Neural cell (in vitro differentiated cells): ENCODE results near the gene ASPSCR1. TPM values are rescaled to one million over a fixed set of nuclear protein-coding genes. Genes with fewer than 3 reads are reported as not detected.

Experiments
- H2AFZ ChIP-seq: fragments of 200-600, 300-800 bp; sonication (generic), shearing (Covaris generic); 2 replicates; pipeline ENCODE4 v1.6.0; 2014; ENCODE audit warnings: low read depth, mild to moderate bottlenecking, antibody characterized with exemption, low read length, moderate library complexity
- H3F3A ChIP-seq: fragments of 200-600 bp; shearing (Covaris generic); 2 replicates; pipeline ENCODE4 v1.6.1; 2016; ENCODE audit warnings: mild to moderate bottlenecking, moderate library complexity, mixed read lengths, antibody characterized with exemption, low read length; ENCODE audit not compliant: insufficient read depth, poor library complexity, severe bottlenecking
- H3K27ac ChIP-seq: fragments of 200-600, 300-800 bp; sonication (generic), shearing (Covaris generic); 2 replicates; pipeline ENCODE4 v1.5.1; 2014; ENCODE audit warnings: mild to moderate bottlenecking, low read length, moderate library complexity
- H3K27me3 ChIP-seq: fragments of 300-800, 200-600 bp; sonication (generic), shearing (Covaris generic); 2 replicates; pipeline ENCODE4 v1.6.0; 2014; ENCODE audit warnings: mild to moderate bottlenecking, low read depth, low read length, moderate library complexity; ENCODE audit not compliant: insufficient read depth
- H3K36me3 ChIP-seq: fragments of 300-800, 200-600 bp; sonication (generic), shearing (Covaris generic); 2 replicates; pipeline ENCODE4 v1.5.1; 2014; ENCODE audit warnings: mild to moderate bottlenecking, antibody characterized with exemption, low read length, moderate library complexity; ENCODE audit not compliant: insufficient read depth
- H3K4me2 ChIP-seq: fragments of 300-800, 200-600 bp; sonication (generic), shearing (Covaris generic); 2 replicates; pipeline ENCODE4 v1.6.0; 2014; ENCODE audit warnings: mild to moderate bottlenecking, low read length
- H3K4me3 ChIP-seq: fragments of 300-800, 200-600 bp; sonication (generic), shearing (Covaris generic); 2 replicates; pipeline ENCODE4 v1.5.1; 2014; ENCODE audit warnings: mild to moderate bottlenecking, low read length, moderate library complexity
- H3K79me2 ChIP-seq: fragments of 200-600 bp; shearing (Covaris generic); replicated peaks from 2 replicates; pipeline ENCODE4 v1.6.0; 2014; ENCODE audit warnings: mild to moderate bottlenecking, low read length, moderate library complexity; ENCODE audit not compliant: insufficient read depth
- H3K9ac ChIP-seq: fragments of 300-800, 200-600 bp; sonication (generic), shearing (Covaris generic); 2 replicates; pipeline ENCODE4 v1.6.1; 2016; ENCODE audit warnings: mild to moderate bottlenecking, low read length, mixed read lengths
- H3K9me2 ChIP-seq: fragments of 200-600 bp; shearing (Covaris generic); 2 replicates; pipeline ENCODE4 v1.6.1; 2016; ENCODE audit warnings: mild to moderate bottlenecking, low read length, mixed read lengths; ENCODE audit not compliant: insufficient read depth
- H3K9me3 ChIP-seq: fragments of 200-600, 300-800 bp; sonication (generic), shearing (Covaris generic); 2 replicates; pipeline ENCODE4 v1.6.1; 2016; ENCODE audit warnings: mild to moderate bottlenecking, mixed run types, low read length, moderate library complexity, mixed read lengths
- H4K20me1 ChIP-seq: fragments of 200-600 bp; shearing (Covaris generic); 2 replicates; pipeline ENCODE4 v1.6.1; 2016; ENCODE audit warnings: mild to moderate bottlenecking, mixed run types; ENCODE audit not compliant: insufficient read depth
- CTCF ChIP-seq: fragments of 450-650 bp; IDR thresholded peaks from 2 replicates; pipeline ENCODE4 v1.5.1; 2014; ENCODE audit warnings: antibody characterized with exemption, mild to moderate bottlenecking, moderate library complexity; ENCODE audit not compliant: poor library complexity, severe bottlenecking
- EP300 ChIP-seq: fragments of 450-650 bp; conservative IDR thresholded peaks from 2 replicates; pipeline ENCODE4 v1.6.1; 2014; ENCODE audit warnings: antibody characterized with exemption, mild to moderate bottlenecking, moderate library complexity; ENCODE audit not compliant: poor library complexity, severe bottlenecking
- EZH2 ChIP-seq: fragments of 200-600, 300-800 bp; shearing (Covaris generic), sonication (generic); IDR thresholded peaks from 2 replicates; pipeline ENCODE4 v1.6.1; 2014; ENCODE audit warnings: antibody characterized with exemption, low read length, borderline replicate concordance, mild to moderate bottlenecking; ENCODE audit not compliant: insufficient read depth, poor library complexity, severe bottlenecking
- MXI1 ChIP-seq: fragments of 450-650 bp; conservative IDR thresholded peaks from 2 replicates; pipeline ENCODE4 v1.6.1; 2014; ENCODE audit warnings: antibody characterized with exemption, mild to moderate bottlenecking; ENCODE audit not compliant: poor library complexity, severe bottlenecking
- POLR2AphosphoS5 ChIP-seq: IDR thresholded peaks from 2 replicates; pipeline ENCODE4 v1.6.1; 2012
- RAD21 ChIP-seq: fragments of 450-650 bp; conservative IDR thresholded peaks from 2 replicates; pipeline ENCODE4 v1.6.1; 2014; ENCODE audit warnings: antibody characterized with exemption, mild to moderate bottlenecking, moderate library complexity
- REST ChIP-seq: IDR thresholded peaks from 2 replicates; pipeline ENCODE4 v1.6.1; 2012; ENCODE audit warnings: borderline replicate concordance
- SMC3 ChIP-seq: fragments of 450-650 bp; conservative IDR thresholded peaks from 2 replicates; pipeline ENCODE4 v1.6.1; 2014; ENCODE audit warnings: antibody characterized with exemption, mild to moderate bottlenecking, moderate library complexity; ENCODE audit not compliant: poor library complexity
- TAF1 ChIP-seq: IDR thresholded peaks from 2 replicates; pipeline ENCODE4 v1.6.1; 2012; ENCODE audit warnings: low read depth
- polyA plus RNA-seq: library from polyadenylated mRNA; depleted of rRNA; stranded (reverse); fragments of >200 nt; gene quantifications from 2 replicates; pipeline ENCODE4 v1.2.3, GENCODE V29; 2014

The ASPSCR1 gene
- polyA plus RNA-seq, 1 donor from 2014 or later = 28.0 TPM

GRCh38 chr17:81987161-81987770 lies 9.8 kb downstream of the ASPSCR1 start:
- no peak for TF ChIP-seq POLR2AphosphoS5
- Histone ChIP-seq H3F3A (no peaks in the 10 kb centered on the region), H4K20me1 (no peaks in the 10 kb centered on the region), H3K9me2 (no peaks in the 10 kb centered on the region), H2AFZ (no peak overlapping the region), H3K4me2 (no peak overlapping the region), H3K9ac (no peak overlapping the region), H3K79me2 (no peaks in the 10 kb centered on the region), H3K36me3 (no peaks in the 10 kb centered on the region), H3K27me3 (no peaks in the 10 kb centered on the region), H3K27ac (no peak overlapping the region), H3K4me3 (no peak overlapping the region), H3K9me3 (no peaks in the 10 kb centered on the region)

- no peaks in the 10 kb centered on the region for H4K20me1 ChIP-seq
- H3K9me2 ChIP-seq = no peaks in the 10 kb centered on the region
- H3K36me3 ChIP-seq = no peaks in the 10 kb centered on the region
- H3K9me3 ChIP-seq = no peaks in the 10 kb centered on the region
- no peak overlapping the region for H2AFZ ChIP-seq
- H3K4me2 ChIP-seq = no peak overlapping the region
- no peak overlapping the region for H3K27ac ChIP-seq
- H3K9ac ChIP-seq = no peak overlapping the region
- H3K4me3 ChIP-seq = no peak overlapping the region
- H3F3A ChIP-seq = no peaks in the 10 kb centered on the region
- TF ChIP-seq EZH2 (no peak), POLR2AphosphoS5 (no peak), TAF1 (no peak), CTCF (no peak), RAD21 (no peak), EP300 (no peak), SMC3 (no peak), MXI1 (no peak), REST (no peak)
- no peaks in the 10 kb centered on the region for H3K27me3 ChIP-seq
- H3K79me2 ChIP-seq = no peaks in the 10 kb centered on the region
Observed at GRCh38 chr17:81990836-81991683, 13.6 kb downstream of the ASPSCR1 start.
